Measurements from ENCODE around the gene BTBD16.

The BTBD16 gene

DNA sequence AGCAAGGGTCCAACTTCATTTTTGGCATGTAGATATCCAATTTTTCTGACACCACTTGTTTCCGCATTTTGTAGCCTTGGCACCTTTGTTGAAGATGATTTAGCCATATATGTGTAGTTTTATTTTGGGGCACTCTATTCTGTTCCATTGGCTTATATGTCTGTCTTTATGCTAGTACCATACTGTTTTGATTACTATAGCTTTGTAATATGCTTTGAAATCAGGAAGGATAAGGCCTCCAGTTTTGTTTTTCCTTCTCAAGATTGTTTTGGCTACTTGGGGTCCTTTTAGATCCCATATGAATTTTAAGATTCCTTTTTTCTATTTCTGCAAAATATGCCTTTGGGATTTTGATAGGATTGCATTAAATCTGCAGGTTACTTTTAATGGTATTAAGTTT is 9.5 kb upstream of the BTBD16 start:
- Histone ChIP-seq H3K9ac (ENCODE audit: low read depth, low read length) (no peak overlapping the region), H3K36me3 (ENCODE audit: insufficient read depth, low read length) (no peaks in the 10 kb centered on the region), H3K4me3 (ENCODE audit: low read length) (no peak overlapping the region), H3K4me1 (ENCODE audit: control insufficient read depth, insufficient read depth, low read length) (peaks cover 14% of the 10 kb centered on the region), H3K9me3 (replicated peaks; ENCODE audit: low read length) (no peaks in the 10 kb centered on the region), H3K4me2 (ENCODE audit: low read length) (no peak overlapping the region), H3K27me3 (ENCODE audit: control insufficient read depth, insufficient read depth, low read length) (no peaks in the 10 kb centered on the region)

DNA sequence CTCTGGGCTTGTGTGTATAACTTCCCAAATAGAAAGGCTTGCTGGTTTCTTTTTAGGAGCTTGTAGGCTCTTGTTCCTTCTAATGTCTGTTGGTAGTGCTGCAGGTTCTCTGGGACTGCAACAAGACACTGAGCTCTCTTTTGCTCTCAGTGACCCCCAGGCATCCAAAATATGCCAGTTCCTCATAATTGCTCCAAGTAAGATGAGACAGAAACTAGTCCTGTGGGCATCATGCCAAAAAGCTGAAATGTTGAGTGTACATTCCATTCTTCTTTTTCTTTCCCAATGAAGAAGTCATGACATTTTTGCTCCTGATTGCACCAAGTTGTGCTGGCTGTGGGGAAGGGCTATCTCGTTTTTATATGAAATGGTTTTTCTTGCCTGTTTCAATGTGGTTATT is 7.1 kb upstream of the BTBD16 start:
- H3K4me3 ChIP-seq (ENCODE audit: low read length) = peak overlapping the region; percentile 23
- no peaks in the 10 kb centered on the region for H3K27me3 ChIP-seq (ENCODE audit: control insufficient read depth, insufficient read depth, low read length)
- H3K36me3 ChIP-seq (ENCODE audit: insufficient read depth, low read length) = no peaks in the 10 kb centered on the region
- H3K9me3 ChIP-seq (replicated peaks; ENCODE audit: low read length) = no peaks in the 10 kb centered on the region
- H3K4me2 ChIP-seq (ENCODE audit: low read length) = peak overlapping the region; percentile 70
- no peak overlapping the region for H3K9ac ChIP-seq (ENCODE audit: low read depth, low read length)
- peaks cover 14% of the 10 kb centered on the region for H3K4me1 ChIP-seq (ENCODE audit: control insufficient read depth, insufficient read depth, low read length)

DNA sequence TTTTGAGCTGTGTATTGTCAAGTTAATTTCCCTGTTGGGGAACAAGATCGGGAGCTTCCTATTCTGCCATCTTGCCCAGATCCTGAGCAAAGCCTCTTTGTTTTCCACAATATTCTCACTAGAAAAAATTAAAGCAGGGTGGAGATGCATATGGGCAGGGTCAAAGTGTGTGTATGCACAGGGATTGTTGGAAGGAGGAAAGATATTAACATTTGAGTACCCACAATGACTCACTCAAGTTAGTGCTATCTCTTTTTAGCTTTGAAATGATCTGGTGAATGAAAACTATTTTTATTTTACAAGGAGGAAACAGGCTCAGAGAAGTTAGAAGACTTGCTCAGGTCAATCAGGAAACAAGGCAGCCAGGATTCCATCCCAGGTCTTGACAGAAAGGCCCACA is 6.7 kb upstream of the BTBD16 start:
- no peaks in the 10 kb centered on the region for H3K36me3 ChIP-seq (ENCODE audit: insufficient read depth, low read length)
- H3K4me1 ChIP-seq (ENCODE audit: control insufficient read depth, insufficient read depth, low read length) = peaks cover 14% of the 10 kb centered on the region
- H3K9me3 ChIP-seq (replicated peaks; ENCODE audit: low read length) = no peaks in the 10 kb centered on the region
- peak overlapping the region; percentile 23 for H3K4me3 ChIP-seq (ENCODE audit: low read length)
- no peak overlapping the region for H3K9ac ChIP-seq (ENCODE audit: low read depth, low read length)
- no peaks in the 10 kb centered on the region for H3K27me3 ChIP-seq (ENCODE audit: control insufficient read depth, insufficient read depth, low read length)
- peak overlapping the region; percentile 70 for H3K4me2 ChIP-seq (ENCODE audit: low read length)

DNA sequence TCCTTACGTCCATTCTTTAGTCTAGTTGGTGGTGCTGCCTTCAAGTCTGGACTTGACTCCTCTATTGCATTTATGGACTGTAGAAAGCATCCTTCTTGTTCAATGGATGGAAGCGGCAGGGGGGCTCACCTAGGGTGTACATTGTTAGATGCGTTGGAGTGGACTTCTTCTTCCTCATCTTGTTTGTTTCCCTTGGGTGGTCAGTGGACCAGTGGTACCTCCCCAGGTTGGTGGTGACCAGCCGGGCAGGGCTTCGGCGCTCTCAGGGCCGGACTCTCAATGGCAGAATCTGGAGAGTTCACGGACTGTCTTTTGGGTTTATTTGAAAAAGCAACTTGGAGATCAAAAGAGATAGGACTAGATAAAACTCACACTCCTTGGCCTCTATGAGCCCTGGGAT is 6.2 kb upstream of the BTBD16 start:
- no peak overlapping the region for H3K9ac ChIP-seq (ENCODE audit: low read depth, low read length)
- no peaks in the 10 kb centered on the region for H3K9me3 ChIP-seq (replicated peaks; ENCODE audit: low read length)
- H3K36me3 ChIP-seq (ENCODE audit: insufficient read depth, low read length) = no peaks in the 10 kb centered on the region
- peak overlapping the region; percentile 70 for H3K4me2 ChIP-seq (ENCODE audit: low read length)
- H3K4me1 ChIP-seq (ENCODE audit: control insufficient read depth, insufficient read depth, low read length) = peaks cover 14% of the 10 kb centered on the region
- no peak overlapping the region for H3K4me3 ChIP-seq (ENCODE audit: low read length)
- no peaks in the 10 kb centered on the region for H3K27me3 ChIP-seq (ENCODE audit: control insufficient read depth, insufficient read depth, low read length)

DNA sequence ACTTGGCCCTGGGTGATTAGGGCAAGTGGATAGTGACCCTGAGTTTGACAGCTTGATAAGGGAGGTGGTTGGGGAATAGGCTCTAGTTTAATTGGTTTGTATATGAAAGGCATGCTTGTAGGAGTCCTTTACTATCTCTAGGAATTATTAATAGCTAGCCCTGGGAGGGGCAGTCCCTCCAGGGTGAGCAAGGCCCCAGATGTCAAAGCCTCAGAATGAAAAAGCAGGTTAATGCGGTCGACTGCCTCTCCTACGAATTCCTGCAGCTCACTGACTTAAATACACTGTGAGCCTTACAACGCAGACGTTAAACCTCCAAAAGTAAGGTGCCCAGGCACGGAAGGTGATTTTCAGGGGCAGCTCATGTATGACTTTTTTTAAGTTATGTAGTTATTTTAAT is 5.2 kb upstream of the BTBD16 start:
- Histone ChIP-seq H3K9me3 (replicated peaks; ENCODE audit: low read length) (no peaks in the 10 kb centered on the region), H3K27me3 (ENCODE audit: control insufficient read depth, insufficient read depth, low read length) (no peaks in the 10 kb centered on the region), H3K9ac (ENCODE audit: low read depth, low read length) (no peak overlapping the region), H3K4me3 (ENCODE audit: low read length) (no peak overlapping the region), H3K36me3 (ENCODE audit: insufficient read depth, low read length) (no peaks in the 10 kb centered on the region), H3K4me2 (ENCODE audit: low read length) (no peak overlapping the region), H3K4me1 (ENCODE audit: control insufficient read depth, insufficient read depth, low read length) (peaks cover 14% of the 10 kb centered on the region)

DNA sequence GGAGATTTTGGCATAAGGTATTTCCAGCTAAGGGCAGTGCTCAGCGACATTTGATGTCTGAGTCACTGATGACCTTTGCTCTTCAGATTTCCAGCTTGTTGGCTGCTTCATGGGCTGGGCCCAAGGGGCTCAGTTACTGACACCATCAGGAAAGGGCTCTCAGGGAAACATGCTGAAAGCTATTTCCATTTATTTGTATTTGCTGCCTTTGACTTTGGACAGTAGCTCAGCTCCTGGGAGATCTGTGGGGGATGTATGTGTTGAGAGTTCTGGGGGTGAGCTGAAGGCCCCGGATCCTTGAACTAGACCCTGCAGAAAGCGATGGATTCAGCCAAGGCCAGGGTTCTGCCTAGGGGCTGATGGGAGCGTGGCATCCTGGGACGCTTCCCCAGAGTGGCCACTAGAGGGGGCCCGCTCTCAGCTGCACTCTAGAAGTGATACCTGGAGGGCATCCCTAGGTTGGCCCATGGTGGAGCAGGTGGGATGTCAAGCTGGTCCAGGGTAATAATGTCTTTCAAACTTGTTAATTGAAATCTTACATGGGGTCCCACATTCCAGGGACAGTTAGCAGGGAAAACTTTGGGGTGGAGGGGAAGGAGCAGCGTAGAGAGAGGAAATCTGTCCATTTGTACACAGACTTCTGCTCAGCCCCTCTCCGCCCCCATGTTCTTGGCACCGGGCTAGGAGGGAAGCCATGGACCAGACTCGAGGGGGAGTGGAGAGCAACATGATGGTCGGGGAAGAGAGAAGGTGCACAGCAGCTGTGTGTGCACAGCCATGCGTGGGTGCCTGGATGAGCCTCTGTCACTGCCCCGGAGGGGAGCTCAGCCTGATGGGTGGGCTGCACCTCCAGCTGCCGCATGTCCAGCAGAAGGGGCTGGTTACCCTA is 3.0 kb upstream of the BTBD16 start:
- H3K36me3 ChIP-seq (ENCODE audit: insufficient read depth, low read length) = no peaks in the 10 kb centered on the region
- no peak overlapping the region for H3K9ac ChIP-seq (ENCODE audit: low read depth, low read length)
- peaks cover 14% of the 10 kb centered on the region for H3K4me1 ChIP-seq (ENCODE audit: control insufficient read depth, insufficient read depth, low read length)
- no peaks in the 10 kb centered on the region for H3K9me3 ChIP-seq (replicated peaks; ENCODE audit: low read length)
- H3K4me2 ChIP-seq (ENCODE audit: low read length) = no peak overlapping the region
- no peaks in the 10 kb centered on the region for H3K27me3 ChIP-seq (ENCODE audit: control insufficient read depth, insufficient read depth, low read length)
- H3K4me3 ChIP-seq (ENCODE audit: low read length) = no peak overlapping the region

DNA sequence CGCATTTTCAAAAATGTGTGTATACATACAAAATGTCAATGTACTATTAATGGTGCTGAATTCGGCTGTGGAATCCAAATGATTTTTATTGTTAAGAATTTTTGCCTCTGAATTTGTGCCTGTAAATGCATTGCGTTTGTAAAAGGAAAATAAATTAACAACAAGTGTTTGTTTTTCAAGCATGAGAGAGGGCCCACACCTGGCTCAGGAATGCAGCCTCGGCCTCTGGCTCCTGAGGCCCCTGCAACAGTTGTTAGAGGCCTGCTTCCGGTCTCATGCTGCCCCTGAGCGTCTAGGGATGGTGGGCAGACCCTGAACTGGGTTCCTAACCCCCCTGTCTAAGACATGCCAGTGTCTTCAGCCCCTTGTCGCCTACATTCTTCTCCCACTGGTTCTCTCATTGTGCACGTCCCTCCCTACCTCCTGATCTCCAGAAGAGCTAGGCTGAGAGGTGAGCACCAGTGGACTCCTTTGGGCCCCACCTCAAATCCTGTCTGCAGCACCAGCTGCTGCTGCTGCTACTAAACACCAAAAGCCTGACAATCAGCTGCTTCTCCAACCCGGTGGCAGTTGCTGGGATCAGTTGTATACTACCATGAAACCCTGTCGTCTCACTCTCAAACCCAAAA is 1.9 kb upstream of the BTBD16 start:
- H3K4me2 ChIP-seq (ENCODE audit: low read length) = no peak overlapping the region
- peaks cover 8% of the 10 kb centered on the region for H3K4me1 ChIP-seq (ENCODE audit: control insufficient read depth, insufficient read depth, low read length)
- H3K4me3 ChIP-seq (ENCODE audit: low read length) = no peak overlapping the region
- H3K27me3 ChIP-seq (ENCODE audit: control insufficient read depth, insufficient read depth, low read length) = no peaks in the 10 kb centered on the region
- no peaks in the 10 kb centered on the region for H3K36me3 ChIP-seq (ENCODE audit: insufficient read depth, low read length)
- no peak overlapping the region for H3K9ac ChIP-seq (ENCODE audit: low read depth, low read length)
- H3K9me3 ChIP-seq (replicated peaks; ENCODE audit: low read length) = no peaks in the 10 kb centered on the region

DNA sequence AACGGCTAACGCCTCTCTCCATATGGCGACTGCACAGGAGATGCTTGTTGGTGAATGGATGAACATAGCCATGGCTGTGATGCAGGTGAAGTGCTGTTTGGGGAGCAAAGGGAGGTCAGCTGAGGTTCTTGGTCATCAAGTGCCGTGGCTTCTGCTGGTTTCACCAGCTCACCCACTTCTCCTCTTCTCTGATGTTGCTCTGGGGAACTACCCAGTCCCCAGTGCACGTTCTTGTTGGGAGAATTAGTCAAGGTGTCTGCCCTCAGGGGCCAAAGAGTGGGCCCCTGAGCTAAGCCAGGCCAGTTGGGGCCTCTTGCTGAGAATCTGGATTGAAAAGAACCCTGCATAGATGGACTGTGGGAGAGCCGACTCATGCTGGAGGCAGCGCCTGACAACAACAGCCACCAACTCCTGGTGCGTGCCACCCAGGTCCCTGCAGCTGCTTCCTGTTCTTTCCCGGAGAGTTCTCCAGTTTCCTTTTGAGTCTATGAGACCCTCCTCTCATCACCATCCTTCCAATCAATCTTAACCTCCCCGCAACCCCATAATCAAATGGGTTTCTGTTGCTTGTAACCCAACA is 3.0 kb downstream of the BTBD16 start:
- H3K27me3 ChIP-seq (ENCODE audit: control insufficient read depth, insufficient read depth, low read length) = no peaks in the 10 kb centered on the region
- no peak overlapping the region for H3K4me2 ChIP-seq (ENCODE audit: low read length)

DNA sequence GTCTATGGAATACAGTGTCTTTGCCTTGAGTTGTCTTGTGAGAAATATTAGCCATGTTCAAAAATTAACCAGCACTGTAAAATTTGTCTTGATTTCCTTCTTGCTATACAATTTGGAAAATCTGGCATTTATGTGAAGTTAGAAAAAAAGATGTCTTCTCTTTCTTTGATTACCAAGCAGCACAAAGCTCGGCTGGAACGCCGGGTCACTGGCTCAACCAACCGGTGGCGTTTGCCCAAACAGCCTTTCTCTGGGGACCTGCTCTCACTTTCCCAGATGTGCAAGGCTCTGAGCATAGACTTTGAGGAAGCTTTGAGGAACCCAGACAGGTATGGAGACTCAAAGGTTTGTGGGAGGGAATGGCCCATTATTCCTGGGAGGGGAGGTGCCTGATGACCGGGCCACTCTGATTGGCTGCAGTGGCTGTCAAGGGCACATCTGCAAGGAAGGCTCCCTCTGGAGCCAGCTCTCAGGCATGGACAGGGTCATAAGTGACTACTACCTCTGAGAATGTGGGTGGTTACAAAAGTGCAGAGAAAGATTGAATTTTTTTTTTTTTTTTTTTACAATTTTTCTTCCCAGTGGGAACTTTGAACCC is 5.6 kb downstream of the BTBD16 start:
- Histone ChIP-seq H3K9ac (ENCODE audit: low read depth, low read length) (no peak overlapping the region), H3K9me3 (replicated peaks; ENCODE audit: low read length) (no peaks in the 10 kb centered on the region), H3K27me3 (ENCODE audit: control insufficient read depth, insufficient read depth, low read length) (no peaks in the 10 kb centered on the region), H3K4me3 (ENCODE audit: low read length) (no peak overlapping the region), H3K36me3 (ENCODE audit: insufficient read depth, low read length) (no peaks in the 10 kb centered on the region), H3K4me2 (ENCODE audit: low read length) (peak overlapping the region; percentile 45), H3K4me1 (ENCODE audit: control insufficient read depth, insufficient read depth, low read length) (peaks cover 9% of the 10 kb centered on the region)

More for the DNA sequence above, 3.0 kb downstream of the BTBD16 start:
- peaks cover 3% of the 10 kb centered on the region for H3K4me1 ChIP-seq (ENCODE audit: control insufficient read depth, insufficient read depth, low read length)
- no peak overlapping the region for H3K9ac ChIP-seq (ENCODE audit: low read depth, low read length)
- no peaks in the 10 kb centered on the region for H3K36me3 ChIP-seq (ENCODE audit: insufficient read depth, low read length)
- no peak overlapping the region for H3K4me3 ChIP-seq (ENCODE audit: low read length)
- H3K9me3 ChIP-seq (replicated peaks; ENCODE audit: low read length) = no peaks in the 10 kb centered on the region

DNA sequence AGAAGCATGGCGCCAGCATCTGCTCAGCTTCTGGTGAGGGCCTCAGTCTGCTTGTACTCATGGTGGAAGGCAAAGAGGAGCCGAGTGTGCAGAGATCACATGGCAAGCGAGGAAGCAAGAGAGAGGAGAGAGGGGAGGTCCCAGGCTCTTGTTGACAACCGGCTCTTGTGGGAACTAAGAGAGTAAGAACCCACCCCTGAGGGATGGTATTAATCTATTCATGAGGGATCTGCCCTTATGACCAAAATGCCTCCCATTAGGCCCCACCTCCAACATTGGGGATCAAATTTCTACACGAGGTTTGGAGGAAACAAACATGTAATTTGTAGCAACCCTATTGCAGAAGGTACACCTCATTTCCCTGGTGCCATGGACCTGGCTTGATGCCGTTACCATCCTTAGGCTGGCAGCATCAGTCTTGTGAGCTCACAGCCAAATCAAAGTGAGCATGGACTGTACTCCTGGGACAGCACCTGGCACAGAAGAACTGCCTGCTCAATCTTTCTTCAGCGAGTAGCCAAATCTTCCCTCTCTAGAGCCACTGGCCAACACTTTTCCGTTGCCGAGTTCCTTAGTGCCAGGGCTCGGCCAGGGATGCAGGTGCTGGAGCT is 6.5 kb downstream of the BTBD16 start:
- no peak overlapping the region for H3K4me3 ChIP-seq (ENCODE audit: low read length)
- H3K9me3 ChIP-seq (replicated peaks; ENCODE audit: low read length) = no peaks in the 10 kb centered on the region
- H3K36me3 ChIP-seq (ENCODE audit: insufficient read depth, low read length) = no peaks in the 10 kb centered on the region
- peaks cover 19% of the 10 kb centered on the region for H3K4me1 ChIP-seq (ENCODE audit: control insufficient read depth, insufficient read depth, low read length)
- no peak overlapping the region for H3K9ac ChIP-seq (ENCODE audit: low read depth, low read length)
- H3K4me2 ChIP-seq (ENCODE audit: low read length) = no peak overlapping the region
- no peaks in the 10 kb centered on the region for H3K27me3 ChIP-seq (ENCODE audit: control insufficient read depth, insufficient read depth, low read length)

DNA sequence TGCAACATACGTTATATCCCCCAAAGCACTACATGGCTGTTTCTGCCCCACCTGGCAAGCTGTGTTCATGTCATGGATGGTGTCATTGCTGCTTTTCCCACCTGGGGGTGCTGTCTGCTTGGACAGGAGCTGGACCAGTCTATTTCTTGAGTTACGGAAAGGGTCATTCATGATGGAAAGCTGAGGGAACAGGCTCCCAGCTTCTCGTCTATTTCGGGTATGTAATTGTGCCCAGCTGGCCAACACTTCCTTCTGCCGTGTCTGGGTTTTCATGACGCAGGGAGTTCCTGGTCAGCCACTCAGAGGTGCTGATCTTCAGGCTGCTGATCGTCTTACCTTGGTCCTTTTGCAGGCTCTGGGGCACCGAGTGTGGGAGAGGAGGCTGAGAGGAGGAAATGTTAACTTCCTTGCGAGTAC is 8.6 kb downstream of the BTBD16 start:
- Histone ChIP-seq H3K4me1 (ENCODE audit: control insufficient read depth, insufficient read depth, low read length) (peaks cover 19% of the 10 kb centered on the region), H3K4me2 (ENCODE audit: low read length) (no peak overlapping the region), H3K9me3 (replicated peaks; ENCODE audit: low read length) (no peaks in the 10 kb centered on the region), H3K36me3 (ENCODE audit: insufficient read depth, low read length) (no peaks in the 10 kb centered on the region), H3K4me3 (ENCODE audit: low read length) (no peak overlapping the region), H3K9ac (ENCODE audit: low read depth, low read length) (no peak overlapping the region), H3K27me3 (ENCODE audit: control insufficient read depth, insufficient read depth, low read length) (no peaks in the 10 kb centered on the region)

Measured in skeletal muscle satellite cell (primary cell).